Measurements from ENCODE around the gene TM7SF3. TPM values are rescaled to one million over a fixed set of nuclear protein-coding genes. Genes with fewer than 3 reads are reported as not detected.

The TM7SF3 gene
- total RNA-seq, 4 donors from 2014 or later, result 32.8 to 70.6 (median 47.4) TPM

- Histone ChIP-seq H3K27me3 (no peaks in the 10 kb centered on the region), H3K36me3 (no peaks in the 10 kb centered on the region), H3K9me3 (no peaks in the 10 kb centered on the region), H3K4me1 (no peaks in the 10 kb centered on the region), H3K27ac (no peak overlapping the region), H3K4me3 (no peak overlapping the region)
- TF ChIP-seq POLR2A (IDR thresholded peaks at IDR 0.05) (no peak), CTCF (IDR thresholded peaks at IDR 0.05) (no peak)
- DNase-seq, result no peak
- intact Hi-C loops (cut with DNase I; ENCODE audit: low total_unique reads), result loop anchor here (5.0 kb wide), 1 partner anchor 73 kb away; the partner anchor contains the start of genes FGFR1OP2 and INTS13
Observed at GRCh38 chr12:27009881-27010301, 4.3 kb downstream of the TM7SF3 start.

GRCh38 chr12:27008081-27008480 is 6.1 kb downstream of the TM7SF3 start:
- Histone ChIP-seq H3K4me1 (no peaks in the 10 kb centered on the region), H3K36me3 (no peaks in the 10 kb centered on the region), H3K27me3 (no peaks in the 10 kb centered on the region), H3K27ac (no peak overlapping the region), H3K4me3 (no peak overlapping the region), H3K9me3 (no peaks in the 10 kb centered on the region)
- intact Hi-C loops (cut with DNase I; ENCODE audit: low total_unique reads), result no loop called here
- DNase-seq, result no peak
- TF ChIP-seq POLR2A (IDR thresholded peaks at IDR 0.05) (no peak), CTCF (IDR thresholded peaks at IDR 0.05) (no peak)

- Histone ChIP-seq H3K27ac (no peak overlapping the region), H3K4me1 (no peaks in the 10 kb centered on the region), H3K27me3 (no peaks in the 10 kb centered on the region), H3K36me3 (no peaks in the 10 kb centered on the region), H3K9me3 (no peaks in the 10 kb centered on the region), H3K4me3 (no peak overlapping the region)
- intact Hi-C loops (cut with DNase I; ENCODE audit: low total_unique reads), result no loop called here
- DNase-seq, result no peak
- no peak for TF ChIP-seq CTCF (IDR thresholded peaks at IDR 0.05)
- no peak for TF ChIP-seq POLR2A (IDR thresholded peaks at IDR 0.05)
Observed at GRCh38 chr12:27006797-27007467, 7.3 kb downstream of the TM7SF3 start.

DNA sequence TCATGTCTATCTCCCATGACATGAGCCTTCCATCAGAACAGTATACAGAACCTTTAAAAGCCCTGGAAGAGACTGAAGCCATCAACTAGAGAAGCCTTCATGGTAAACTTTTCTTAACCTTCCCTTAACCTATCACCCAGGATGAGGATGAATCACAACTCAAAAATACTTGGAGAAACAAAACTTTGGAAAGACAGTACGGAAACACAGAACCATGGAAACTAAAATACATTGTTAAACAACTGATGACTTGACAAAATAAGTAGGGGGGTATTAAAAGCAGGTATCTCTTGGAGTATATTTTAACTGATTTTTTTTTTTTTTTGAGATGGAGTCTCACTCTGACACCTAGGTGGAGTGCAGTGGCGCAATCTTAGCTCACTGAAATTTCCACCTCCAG is 8.7 kb downstream of the TM7SF3 start:
- no peak for TF ChIP-seq CTCF (IDR thresholded peaks at IDR 0.05)
- TF ChIP-seq POLR2A (IDR thresholded peaks at IDR 0.05), result no peak
- DNase-seq, result no peak
- intact Hi-C loops (cut with DNase I; ENCODE audit: low total_unique reads), result no loop called here
- no peak overlapping the region for H3K27ac ChIP-seq
- H3K36me3 ChIP-seq, result no peaks in the 10 kb centered on the region
- H3K4me3 ChIP-seq, result no peak overlapping the region
- no peaks in the 10 kb centered on the region for H3K9me3 ChIP-seq
- H3K4me1 ChIP-seq, result no peaks in the 10 kb centered on the region
- no peaks in the 10 kb centered on the region for H3K27me3 ChIP-seq

DNA sequence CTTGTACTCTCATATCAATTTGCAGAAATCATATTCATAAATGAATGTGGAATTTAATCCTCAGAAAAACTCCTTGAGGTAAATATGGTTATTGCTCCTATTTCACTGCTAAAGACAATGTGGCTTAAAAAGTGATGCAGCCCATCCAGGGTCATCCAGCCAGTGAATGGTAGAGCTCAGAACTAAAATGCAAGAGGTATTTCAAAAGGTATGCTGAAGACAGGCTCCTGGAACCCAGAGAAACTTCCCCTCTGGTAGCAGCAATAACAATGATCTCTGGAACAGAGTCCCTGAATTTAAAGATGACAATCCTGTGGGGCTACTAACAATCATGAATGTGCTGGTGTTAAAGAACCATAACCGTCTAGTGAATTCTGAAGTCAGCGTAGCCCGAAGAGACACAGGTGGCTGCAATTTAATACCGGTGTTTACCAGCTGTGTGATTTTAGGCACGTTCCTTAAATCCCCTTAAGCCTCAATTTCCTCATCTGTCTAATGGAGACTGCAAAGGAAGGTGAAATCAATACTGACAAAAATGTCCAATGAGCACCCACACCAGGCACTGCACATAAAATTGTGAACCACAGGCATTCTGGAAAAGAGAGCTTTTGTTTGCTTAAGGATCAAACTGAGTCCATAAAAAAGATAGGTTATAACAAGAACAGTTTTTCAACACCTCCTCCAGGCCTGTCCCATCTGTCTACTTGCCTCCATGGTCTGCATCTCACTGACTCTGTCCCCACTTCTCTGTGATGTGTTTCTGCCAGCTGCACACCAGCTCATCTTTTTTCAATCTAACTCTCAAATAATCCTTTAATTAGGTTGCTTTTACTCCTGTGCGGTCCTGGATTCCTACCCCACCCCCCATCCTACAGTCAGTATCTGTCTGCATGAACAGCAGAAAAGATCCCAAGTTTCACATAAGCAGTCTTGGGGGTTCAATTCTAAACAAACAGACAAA is 10.5 kb downstream of the TM7SF3 start:
- no peak overlapping the region for H3K27ac ChIP-seq
- H3K9me3 ChIP-seq, result no peaks in the 10 kb centered on the region
- no peaks in the 10 kb centered on the region for H3K4me1 ChIP-seq
- TF ChIP-seq CTCF (IDR thresholded peaks at IDR 0.05) (no peak), POLR2A (IDR thresholded peaks at IDR 0.05) (no peak)
- intact Hi-C loops (cut with DNase I; ENCODE audit: low total_unique reads), result no loop called here
- no peak for DNase-seq
- H3K27me3 ChIP-seq, result no peaks in the 10 kb centered on the region
- no peaks in the 10 kb centered on the region for H3K36me3 ChIP-seq
- no peak overlapping the region for H3K4me3 ChIP-seq
